ENCODE measurements around the gene BPIFB3.
A peak's percentile ranks its signal among the peaks of the same experiment; 100 is the strongest.
"Not testable (repeated sequence)": the region's sequence is repeated elsewhere in the genome, so short reads cannot be mapped to it uniquely, and the experiment has no call there.

Gene BPIFB3

DNA sequence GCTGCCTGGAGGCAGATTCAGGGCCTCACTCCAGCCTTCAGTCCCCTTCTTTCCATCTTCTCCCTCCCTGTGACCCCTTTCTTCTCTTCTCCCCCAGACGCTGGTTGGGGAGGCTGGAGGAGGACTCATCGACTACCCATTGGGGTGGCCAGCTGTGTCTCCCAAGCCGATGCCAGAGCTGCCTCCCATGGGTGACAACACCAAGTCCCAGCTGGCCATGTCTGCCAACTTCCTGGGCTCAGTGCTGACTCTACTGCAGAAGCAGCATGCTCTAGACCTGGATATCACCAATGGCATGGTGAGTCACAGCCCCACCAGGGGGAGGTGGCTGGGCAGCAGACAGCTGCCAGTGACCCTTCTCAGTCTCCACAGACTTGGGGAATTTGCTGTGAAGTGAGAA is 38.7 kb downstream of the BPIFB3 start:
- DNase-seq (ENCODE audit: low spot score): no peak

DNA sequence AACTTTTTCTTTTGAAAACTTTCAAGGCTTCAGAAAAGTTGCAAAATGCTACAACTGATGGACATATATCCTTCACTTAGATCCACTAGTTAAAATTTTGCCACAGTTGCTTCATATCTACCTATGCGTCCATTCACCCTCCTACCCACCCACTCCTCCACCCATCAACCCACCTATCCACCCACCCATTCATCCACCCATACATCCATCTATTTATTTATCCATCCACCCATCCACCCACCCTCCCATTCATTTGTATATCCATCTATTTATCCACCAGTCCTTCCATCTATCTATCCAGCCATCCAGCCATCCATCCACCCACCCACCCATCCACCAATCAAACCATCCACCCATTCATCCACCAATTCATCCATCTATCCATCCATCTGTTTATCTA is 39.4 kb downstream of the BPIFB3 start:
- DNase-seq (ENCODE audit: low spot score): no peak

DNA sequence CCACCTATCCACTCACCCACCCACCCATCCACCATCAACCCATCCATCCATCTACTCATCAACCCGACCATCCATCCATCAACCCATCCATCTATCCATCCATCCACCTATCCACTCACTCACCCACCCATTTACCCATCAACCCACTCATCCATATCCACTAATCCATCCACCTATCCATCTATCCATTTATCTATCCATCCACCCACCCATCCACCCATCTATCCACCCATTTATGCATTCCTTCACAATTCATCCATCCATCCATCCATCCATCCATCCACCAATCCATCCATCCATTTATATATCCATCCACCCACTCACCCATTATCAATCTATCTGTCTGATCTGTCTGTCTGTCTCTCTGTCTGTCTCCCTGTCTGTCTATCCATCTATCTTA is 39.9 kb downstream of the BPIFB3 start:
- DNase-seq (ENCODE audit: low spot score): no peak

DNA sequence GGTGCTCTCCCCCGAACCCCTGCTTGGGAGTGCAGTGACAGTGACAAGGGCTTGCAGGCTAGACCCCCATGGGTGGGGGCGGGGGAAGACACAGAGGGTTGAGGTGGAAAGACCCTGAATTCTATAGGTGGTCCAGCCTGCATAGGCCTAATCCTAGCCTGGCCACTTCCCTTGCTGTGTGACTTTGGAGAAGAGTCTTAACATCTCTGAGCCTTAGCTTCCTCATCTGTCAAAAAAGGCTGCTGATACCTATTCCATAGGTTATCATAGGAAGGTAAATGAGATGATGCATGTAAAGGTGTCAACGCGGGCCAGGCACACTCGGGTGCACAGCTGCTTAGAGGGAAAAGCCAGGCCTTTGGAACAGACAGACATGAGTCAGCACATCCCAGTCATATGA is 41.5 kb downstream of the BPIFB3 start:
- DNase-seq (ENCODE audit: low spot score): no peak

DNA sequence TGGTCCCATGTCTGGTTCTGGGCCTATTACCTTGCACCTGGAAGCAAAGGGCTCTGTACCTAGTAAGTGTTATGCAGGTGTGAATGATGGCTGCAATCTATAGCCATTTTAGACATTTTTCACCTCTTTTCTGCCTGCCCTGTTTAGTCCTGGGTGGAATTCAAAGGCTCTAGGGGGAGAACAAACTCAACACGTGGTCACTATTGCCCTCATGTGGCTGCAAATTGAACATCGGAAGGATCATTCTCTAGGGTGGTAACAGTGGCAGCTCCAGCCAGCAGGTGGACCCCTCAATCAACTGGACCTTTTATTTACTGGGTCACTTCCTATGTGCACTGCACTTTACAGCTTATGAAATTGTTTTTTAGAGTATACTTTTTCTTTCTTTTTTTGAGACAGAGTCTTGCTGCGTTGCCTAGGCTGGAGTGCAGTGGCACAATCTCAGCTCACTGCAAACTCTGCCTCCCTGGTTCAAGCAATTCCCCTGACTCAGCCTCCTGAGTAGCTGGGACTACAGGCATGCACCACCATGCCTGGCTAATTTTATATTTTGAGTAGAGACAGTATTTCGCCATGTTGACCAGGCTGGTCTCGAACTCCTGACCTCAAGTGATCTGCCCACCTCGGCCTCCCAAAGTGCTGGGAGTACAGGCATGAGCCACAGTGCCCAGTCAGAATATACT is 42.3 kb downstream of the BPIFB3 start:
- peak; percentile 73 for DNase-seq (ENCODE audit: low spot score)

DNA sequence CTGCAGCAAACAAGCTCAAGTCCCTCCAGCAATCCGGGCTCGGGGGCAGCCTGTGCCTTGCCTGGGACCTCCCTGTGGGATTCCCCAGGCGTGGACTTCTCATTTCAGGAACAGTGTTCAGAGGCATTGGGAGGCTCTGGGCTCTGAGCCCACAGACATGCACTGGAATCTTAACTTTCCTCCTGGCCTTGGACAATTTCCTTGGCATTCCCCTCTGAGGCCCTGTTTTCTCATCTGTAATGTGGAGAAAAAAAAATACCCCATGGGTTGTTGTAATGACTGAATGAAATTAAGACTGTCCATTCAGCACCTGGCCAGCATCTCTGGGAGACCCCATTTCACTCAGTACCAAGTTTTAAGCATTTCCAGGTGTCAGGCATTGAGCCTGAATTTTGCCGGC is 43.3 kb downstream of the BPIFB3 start:
- DNase-seq (ENCODE audit: low spot score): no peak

DNA sequence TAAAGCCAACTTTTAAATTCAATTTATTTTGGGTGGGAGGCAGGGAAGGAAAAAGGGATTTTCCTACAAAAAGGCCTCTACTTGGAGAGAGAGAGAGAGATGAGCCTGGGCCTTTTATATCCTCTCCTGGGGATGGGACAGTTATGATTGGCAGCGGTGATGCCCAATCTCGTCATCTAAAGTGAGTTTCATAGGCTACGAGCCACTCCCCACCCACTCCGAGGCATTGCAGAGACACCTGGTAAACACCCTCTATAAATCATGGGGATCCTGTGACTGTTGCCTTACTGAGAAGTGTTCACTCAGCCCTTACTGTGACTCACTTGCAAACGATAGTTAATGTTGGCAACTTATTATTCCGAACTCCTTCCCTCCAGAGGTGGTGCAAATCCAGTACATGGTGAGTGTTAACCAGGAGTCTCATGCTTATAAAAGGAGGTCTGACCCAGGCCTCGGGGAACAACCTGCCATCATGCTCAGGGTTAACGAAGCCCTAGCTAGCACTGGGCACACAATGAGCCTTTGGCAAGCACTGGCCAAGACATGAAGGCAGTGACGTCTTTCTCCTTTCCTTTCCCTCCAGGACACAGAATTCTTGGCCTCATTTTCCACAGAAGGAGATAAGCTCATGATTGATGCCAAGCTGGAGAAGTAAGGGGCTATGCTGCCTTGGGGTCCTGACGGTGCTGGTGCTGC is 46.3 kb downstream of the BPIFB3 start:
- no peak for DNase-seq (ENCODE audit: low spot score)

DNA sequence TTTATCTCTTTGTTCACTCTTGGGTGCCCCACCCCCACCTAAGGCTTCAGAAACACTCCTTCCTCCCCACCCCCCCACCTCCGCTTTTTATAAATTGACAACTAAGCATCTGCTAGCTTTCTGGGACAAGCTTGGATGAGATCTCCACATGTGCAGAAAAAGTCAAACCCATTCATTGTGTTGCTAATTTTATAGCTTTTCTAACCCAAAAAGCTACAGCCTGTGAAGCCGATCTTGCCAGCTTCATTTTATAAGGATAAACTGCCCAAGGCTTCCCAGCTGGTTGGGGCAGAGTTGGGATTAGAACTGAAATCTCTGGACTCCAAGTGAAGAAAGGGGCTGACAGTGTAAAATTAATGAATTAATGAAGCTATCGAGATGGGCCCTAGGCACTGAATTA is 49.9 kb downstream of the BPIFB3 start:
- no peak for DNase-seq (ENCODE audit: low spot score)

DNA sequence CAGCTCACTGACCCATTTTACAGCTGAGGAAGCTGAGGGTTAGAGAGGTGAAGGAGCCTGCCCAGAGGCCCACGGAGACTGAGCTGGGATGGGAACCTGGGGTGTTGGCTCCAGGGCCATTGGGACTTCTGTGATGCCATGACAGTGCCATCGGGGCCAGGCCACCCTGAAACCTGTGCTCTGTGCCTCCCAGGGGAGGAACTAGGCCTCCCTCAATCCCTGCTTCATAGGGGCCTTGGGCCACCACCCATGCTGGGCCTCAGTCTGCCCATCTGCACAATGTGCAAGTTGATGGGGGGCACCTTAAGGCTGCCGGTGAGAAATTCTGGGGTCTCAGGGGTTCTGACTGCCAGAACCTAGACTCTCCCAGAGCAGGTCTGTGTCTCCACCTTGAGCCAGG is 50.6 kb downstream of the BPIFB3 start:
- no peak for DNase-seq (ENCODE audit: low spot score)

DNA sequence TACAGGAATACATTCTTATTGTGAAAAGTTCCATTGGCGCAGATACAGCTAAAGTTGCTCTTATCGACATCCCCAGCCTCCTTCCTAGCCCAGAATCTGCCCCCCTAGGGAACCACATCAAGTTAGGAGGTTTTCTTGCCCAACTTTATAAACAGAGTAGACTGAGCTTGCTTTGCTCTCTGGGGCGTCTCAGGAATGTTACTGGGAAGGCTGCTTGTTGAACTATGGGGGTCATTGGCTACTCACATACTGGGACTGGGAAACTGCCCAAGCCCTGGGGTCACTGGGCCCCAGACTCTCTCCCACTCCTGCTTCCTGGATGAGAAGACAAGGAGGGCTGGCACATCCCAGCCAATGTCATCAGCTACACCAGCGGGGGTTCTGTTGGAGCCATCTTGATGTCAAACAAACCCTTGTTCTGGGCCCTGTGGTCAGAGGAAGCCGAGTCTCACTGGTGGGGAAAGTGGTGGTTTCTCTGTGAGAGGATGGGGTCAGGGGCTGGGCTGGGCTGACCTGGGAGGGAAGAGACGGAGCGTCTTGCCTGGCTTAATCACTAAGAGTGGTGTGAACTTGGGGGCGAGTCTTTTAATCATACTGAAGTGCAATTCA is 51.7 kb downstream of the BPIFB3 start:
- no peak for DNase-seq (ENCODE audit: low spot score)

DNA sequence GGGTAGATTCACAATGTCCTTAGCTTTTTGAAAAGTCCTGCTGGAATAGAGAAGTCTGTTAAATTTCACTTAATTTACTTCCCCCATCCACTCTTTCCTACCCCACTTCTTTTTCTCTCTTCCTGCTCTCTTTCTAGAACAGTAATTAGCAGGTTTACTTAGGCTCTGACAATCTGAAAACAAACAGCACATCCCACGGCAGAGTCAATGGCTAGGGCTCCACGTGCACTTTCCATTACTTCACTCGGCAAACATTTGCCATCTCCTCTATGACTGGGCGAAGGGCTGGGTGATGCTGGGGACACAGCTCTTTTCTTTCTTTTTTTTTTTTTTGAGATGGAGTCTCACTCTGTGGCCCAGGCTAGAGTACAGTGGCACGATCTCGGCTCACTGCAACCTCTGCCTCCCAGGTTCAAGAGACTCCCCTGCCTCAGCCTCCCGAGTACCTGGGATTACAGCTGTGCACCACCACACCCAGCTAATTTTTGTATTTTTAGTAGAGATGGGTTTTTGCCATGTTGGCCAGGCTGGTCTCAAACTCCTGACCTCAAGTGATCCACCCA is 52.4 kb downstream of the BPIFB3 start:
- DNase-seq (ENCODE audit: low spot score): not testable (repeated sequence)

DNA sequence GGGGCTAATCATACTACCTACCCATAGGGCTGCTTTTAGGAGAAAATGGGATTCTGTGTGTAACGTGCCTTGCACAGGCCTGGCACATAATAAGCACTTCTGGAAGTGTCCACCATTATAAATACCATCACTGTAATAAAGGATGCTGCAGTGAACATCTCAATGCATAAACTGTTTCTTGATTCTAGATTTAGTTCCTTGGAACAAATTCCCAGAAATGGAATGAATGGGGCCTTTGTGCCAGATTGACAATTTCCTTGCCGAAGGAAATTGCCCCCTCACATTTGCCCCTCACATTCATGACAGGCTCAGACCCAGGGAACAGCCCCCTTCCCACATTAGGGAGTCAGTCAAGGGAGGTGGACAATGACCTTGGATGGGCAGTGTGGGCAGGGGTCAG is 55.0 kb downstream of the BPIFB3 start:
- no peak for DNase-seq (ENCODE audit: low spot score)

DNA sequence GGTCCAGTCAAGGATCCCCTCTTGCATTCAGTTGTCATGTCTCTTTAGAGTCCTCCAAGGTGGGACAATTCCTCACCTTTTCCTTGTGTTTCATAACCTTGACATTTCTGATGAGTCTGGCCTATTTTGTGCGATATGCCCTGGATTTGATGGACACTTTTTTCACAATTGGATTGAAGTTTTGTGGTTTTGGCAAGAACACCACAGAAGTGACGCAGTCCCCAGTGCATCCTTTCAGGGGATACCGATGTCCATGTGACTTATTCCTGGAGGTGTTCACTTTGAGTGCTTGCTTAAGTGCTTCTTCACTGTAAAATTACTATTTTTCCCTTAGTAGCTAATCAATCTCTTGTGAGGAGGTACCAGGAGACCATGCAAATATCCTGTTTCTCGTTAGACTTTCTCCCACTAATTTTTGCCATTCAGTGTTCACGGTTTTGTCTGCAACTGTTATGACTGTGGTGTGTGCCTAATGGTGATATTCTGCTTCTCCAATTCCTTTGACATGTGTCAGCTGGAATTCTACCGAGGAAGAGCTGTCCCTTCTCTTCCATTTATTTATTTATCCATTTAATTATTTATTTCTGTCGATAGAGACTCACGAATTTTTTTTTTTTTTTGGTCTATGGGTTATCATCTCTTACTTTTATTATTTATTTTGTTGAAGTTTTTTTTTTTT is 56.6 kb downstream of the BPIFB3 start:
- no peak for DNase-seq (ENCODE audit: low spot score)

DNA sequence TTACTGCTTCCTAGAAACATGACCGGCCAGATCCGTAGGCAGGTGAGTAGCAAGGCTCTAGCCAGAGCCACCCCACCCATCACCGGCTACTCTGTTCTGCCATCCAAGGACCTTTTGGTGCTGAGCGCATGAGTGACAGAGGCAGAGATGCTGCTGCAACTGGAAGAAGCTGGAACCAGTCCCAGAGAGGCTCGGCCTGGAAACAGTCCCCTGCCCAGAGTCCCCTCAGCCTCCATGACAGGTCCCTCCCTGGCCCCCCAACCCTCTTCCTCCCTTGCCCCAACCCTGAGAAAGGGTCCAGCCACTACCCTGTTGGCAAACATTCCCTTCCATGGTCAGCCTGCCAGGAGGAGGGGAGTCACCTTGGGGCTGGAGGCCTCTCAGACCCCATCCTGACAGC is 57.6 kb downstream of the BPIFB3 start:
- DNase-seq (ENCODE audit: low spot score): no peak

DNA sequence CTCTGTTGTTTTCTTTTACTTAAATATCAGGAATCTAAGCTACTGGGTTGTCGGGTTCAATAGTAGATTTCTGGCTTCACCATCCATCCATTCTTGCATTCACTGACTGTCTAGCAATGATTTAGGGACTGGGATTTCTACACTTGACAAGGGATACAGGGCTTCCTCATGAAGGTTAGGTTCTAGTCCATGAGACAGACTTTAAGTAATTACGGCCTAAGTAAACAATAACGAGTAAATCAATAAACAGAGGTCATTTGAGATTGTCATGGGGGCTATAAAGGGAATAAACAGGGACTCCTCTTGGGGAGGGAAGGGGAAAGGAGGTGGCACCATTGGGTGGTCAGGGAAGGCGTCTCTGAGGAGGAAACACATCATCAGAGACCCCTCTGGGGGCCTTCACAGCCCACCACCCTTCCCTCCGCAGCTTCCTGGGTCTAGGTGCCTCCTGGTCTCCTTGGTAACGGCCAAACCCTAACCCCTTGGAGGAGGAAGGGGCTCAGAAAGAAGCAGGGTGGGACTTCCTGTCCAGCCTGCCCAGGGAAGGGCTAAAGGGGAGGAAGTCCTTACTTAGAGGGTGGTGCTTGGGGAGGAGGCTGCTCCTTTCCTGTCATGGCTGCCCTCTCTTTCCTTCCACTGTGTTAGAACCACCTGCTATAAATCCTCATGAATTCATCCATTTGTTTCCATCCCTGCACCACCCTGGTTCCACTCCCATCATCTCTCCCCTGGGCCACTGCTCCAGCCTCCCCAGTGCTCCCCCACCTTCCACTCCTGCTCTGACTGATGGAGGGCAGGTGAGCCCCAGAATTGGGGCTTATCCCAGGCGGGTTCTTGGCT is 59.1 kb downstream of the BPIFB3 start:
- no peak for DNase-seq (ENCODE audit: low spot score)

DNA sequence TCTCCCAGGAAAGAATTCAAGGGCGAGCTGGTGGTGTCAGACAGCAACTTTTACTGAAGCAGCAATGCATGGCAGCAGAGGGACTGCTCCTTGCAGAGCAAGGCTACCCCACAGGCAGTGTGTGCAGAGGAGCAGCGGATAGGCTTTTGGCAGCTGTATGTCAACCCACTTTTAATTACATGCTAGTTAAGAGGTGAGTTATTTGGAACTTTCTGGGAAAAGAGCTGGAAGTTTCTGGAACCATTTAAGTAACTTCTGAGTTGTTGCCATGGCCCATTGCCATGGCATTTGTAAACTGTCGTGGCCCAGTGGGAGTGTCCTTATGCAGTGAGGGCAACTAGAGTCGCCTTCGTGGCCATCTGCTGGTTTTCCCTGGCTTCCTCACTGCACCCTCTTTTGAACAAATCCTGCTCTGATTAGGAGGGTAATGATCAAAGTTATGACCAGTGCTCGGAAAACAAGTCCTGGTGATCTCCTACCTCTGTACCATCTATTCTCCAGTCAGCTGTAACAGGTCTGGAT is 59.7 kb downstream of the BPIFB3 start:
- DNase-seq (ENCODE audit: low spot score): no peak

DNA sequence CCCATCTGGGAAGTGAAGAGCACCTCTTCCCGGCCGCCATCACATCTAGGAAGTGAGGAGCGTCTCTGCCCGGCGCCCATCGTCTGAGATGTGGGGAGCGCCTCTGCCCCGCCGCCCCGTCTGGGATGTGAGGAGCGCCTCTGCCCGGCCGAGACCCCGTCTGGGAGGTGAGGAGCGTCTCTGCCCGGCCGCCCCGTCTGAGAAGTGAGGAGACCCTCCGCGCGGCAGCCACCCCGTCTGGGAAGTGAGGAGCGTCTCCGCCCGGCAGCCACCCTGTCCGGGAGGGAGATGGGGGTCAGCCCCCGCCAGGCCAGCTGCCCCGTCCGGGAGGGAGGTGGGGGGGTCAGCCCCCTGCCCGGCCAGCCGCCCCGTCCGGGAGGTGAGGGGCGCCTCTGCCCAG is 61.8 kb downstream of the BPIFB3 start:
- DNase-seq (ENCODE audit: low spot score): not testable (repeated sequence)

DNA sequence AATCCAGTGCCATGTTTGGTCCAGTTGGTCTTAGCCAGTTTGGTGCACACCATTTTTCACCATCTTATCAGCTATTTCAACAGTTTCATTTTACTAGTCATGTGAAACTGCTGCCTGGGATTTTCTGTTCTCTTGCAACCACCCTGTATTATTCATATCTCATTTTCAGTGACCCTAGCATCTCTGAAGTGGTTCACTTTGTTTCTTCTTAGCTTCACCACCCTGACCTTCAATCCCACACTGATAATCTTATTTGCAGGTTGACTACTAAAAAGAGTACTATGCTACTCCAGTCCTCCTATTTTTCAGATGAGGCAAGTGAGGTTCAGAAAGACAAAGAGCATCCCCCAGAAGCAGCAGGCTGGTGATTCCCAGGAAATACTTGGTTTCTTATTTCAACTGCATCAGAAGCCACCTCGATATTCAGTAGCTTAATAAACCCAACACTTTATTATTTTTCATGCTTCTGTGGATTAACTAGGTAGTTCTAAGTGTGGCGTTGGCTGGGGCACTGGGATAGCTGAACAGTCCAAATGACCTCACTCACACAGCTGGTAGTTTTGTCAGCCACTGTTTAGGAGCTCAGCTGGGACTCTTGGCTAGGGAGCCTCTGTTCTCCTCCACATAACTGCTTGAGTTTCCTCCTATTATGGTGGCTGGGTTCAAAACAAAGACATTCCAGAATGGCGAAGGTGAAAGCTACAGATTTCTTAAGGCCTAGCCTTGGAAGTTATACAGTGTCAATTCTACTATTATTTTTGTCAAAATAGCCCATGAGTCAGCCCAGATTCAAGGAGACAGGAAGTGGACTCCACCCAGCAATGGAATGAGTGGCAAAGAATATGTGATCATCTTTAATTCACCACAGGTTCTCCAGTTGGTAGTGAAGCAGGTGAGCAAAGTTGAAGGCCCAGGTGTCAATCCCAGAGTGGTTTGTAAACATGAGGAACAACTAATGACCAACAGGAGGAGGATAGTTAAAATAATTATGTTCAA is 66.3 kb downstream of the BPIFB3 start:
- no peak for DNase-seq (ENCODE audit: low spot score)

DNA sequence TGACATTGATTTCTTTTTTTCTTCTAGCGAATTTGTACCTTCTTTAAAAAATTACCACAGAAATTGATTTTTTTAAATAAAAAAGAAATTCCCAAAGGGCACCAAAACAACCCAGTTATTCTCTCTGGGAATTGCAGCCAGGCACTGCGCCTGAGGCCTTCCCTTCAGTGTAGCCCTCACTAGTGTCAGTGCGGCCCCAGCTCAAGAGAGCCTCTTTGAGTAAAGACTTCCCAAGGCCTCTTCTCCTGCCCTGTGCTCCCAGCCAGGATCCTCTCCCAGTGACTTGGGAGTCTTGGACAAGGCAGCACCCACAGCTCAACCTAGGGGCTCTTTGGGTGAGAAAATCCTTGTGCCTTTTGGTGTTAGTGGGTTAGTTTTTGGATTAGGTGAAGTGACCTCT is 67.2 kb downstream of the BPIFB3 start:
- no peak for DNase-seq (ENCODE audit: low spot score)

DNA sequence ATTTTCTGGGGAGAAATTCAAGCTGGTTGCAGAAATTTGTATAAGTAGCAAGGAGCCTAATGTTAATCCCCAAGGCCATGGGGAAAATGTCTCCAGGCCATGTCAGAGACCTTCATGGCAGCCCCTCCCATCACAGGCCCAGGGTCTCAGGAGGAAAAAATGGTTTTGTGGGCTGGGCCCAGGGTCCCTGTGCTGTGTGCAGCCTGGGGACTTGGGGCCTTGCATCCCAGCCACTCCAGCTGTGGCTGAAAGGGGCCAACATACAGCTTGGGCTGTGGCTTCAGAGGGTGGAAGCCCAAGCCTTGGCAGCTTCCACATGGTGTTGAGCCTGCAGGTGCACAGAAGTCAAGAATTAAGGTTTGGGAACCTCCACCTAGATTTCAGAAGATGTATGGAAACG is 68.6 kb downstream of the BPIFB3 start:
- not testable (repeated sequence) for DNase-seq (ENCODE audit: low spot score)

Data from putamen (tissue), 1 donor.